Epithelial cell of esophagus (primary cell): ENCODE data around the gene CPSF4L.

ENCODE experiments used
- DNase-seq: peaks from one replicate; pipeline ENCODE4 v3.0.0; 2010; ENCODE audit warnings: low read depth
- H3K4me3 ChIP-seq: 2 replicates; pipeline ENCODE4 v1.5.1; 2011; ENCODE audit warnings: mild to moderate bottlenecking, low read length, control low read depth
- CTCF ChIP-seq: IDR thresholded peaks from 2 replicates; pipeline ENCODE4 v1.5.1; 2011; ENCODE audit warnings: low read depth, mild to moderate bottlenecking, low read length, control low read depth, inconsistent platforms; ENCODE audit not compliant: insufficient read depth; ENCODE audit errors: missing control alignments

The CPSF4L gene

GRCh38 chr17:73210002-73210678 is 51.5 kb downstream of the CPSF4L start:
- peak; percentile 13 for DNase-seq
- H3K4me3 ChIP-seq = no peak overlapping the region
- peak; percentile 46 for TF ChIP-seq CTCF

- no peak for TF ChIP-seq CTCF
These were observed 52.2 kb downstream of the CPSF4L start for GRCh38 chr17:73209436-73209835.

GRCh38 chr17:73208139-73208827 is 53.4 kb downstream of the CPSF4L start:
- no peak for TF ChIP-seq CTCF
- DNase-seq = no peak
- no peak overlapping the region for H3K4me3 ChIP-seq

More at GRCh38 chr17:73209436-73209835, 52.2 kb downstream of the CPSF4L start:
- no peak overlapping the region for H3K4me3 ChIP-seq
- DNase-seq = peak; percentile 19

- TF ChIP-seq CTCF = no peak
- DNase-seq = no peak
- H3K4me3 ChIP-seq = no peak overlapping the region
These were observed 56.2 kb downstream of the CPSF4L start for GRCh38 chr17:73205459-73205961.

GRCh38 chr17:73203788-73204479 is 57.7 kb downstream of the CPSF4L start:
- DNase-seq = no peak
- no peak for TF ChIP-seq CTCF
- no peak overlapping the region for H3K4me3 ChIP-seq

GRCh38 chr17:73203135-73203787 is 58.4 kb downstream of the CPSF4L start:
- no peak for TF ChIP-seq CTCF
- no peak overlapping the region for H3K4me3 ChIP-seq
- DNase-seq = no peak
